ENCODE results near the gene STRADA.

DNA sequence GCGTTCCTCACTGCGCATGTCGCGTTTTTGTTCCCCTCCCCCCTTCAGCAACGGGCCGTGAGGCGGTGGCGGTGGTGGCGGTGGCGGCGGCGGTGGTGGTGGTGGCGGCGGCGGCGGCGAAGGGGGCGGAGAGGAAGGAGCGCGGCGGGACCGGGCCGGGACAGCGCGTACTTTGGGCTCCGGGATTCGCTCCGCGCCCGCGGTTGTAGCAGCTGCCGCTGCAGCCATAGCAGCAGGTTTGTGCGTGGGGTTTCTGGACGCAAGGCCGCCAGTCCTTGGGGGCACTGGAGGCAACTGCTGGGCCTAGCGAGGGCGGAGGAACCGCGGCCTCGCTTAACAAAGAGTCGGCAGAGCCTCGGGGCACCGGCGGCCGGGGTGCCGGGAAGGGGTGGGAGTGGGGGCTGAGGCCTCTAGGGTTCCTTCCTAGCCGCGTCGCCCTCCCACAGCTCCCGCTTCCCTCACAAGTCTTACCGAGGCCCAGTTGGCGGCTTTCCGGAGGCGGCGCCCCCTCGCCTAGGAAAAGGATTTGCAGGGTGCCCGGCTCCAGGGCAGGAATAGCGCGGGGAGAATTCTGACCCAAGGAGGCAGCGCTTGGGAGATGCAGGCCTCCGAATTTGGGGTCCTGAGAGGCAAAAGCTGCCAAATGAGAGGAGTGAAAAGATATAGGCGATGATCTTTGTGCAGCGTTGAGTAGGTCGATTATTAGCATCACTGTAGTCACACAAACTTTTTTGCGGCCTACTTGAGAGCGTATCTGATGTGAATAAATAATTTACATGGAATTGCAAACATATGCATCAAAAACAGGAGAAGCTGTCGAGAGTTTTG, 32.8 kb upstream of the STRADA start, which contains the start of gene DDX42:
- TF ChIP-seq, protein P1, sequence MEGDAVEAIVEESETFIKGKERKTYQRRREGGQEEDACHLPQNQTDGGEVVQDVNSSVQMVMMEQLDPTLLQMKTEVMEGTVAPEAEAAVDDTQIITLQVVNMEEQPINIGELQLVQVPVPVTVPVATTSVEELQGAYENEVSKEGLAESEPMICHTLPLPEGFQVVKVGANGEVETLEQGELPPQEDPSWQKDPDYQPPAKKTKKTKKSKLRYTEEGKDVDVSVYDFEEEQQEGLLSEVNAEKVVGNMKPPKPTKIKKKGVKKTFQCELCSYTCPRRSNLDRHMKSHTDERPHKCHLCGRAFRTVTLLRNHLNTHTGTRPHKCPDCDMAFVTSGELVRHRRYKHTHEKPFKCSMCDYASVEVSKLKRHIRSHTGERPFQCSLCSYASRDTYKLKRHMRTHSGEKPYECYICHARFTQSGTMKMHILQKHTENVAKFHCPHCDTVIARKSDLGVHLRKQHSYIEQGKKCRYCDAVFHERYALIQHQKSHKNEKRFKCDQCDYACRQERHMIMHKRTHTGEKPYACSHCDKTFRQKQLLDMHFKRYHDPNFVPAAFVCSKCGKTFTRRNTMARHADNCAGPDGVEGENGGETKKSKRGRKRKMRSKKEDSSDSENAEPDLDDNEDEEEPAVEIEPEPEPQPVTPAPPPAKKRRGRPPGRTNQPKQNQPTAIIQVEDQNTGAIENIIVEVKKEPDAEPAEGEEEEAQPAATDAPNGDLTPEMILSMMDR (conservative IDR thresholded peaks at IDR 0.05 in 1 of 2, IDR thresholded peaks at IDR 0.05 in 1 of 2; ENCODE audit: low read depth in 1 of 2, low read length in 2 of 2): peak; percentile 3 to 10
- no peak for TF ChIP-seq EZH2 (IDR thresholded peaks at IDR 0.05; ENCODE audit: low read length, missing control alignments)

Data from fibroblast of lung (primary cell).